Lower lobe of right lung (tissue), 2 donors: ENCODE data around the gene CPA2. TPM values are rescaled to one million over a fixed set of nuclear protein-coding genes. Genes with fewer than 3 reads are reported as not detected.
A peak's percentile ranks its signal among the peaks of the same experiment; 100 is the strongest.

Experiments used
- ATAC-seq, 2 donors: fragments of 200-7000 bp; cut with Tn5 transposase; one replicate each; pipeline ENCODE4 v1.9.1; 2020 to 2022; ENCODE audit warnings: mild to moderate bottlenecking in 2 of 2, moderate library complexity in 2 of 2
- DNase-seq: peaks from one replicate; pipeline ENCODE4 v3.0.0-alpha.2; 2020
- H3K27ac ChIP-seq: fragments of 200-600 bp; one replicate; pipeline ENCODE4 v1.8.0; 2022
- H3K27me3 ChIP-seq: fragments of 200-600 bp; one replicate; pipeline ENCODE4 v1.8.0; 2022; ENCODE audit warnings: low read depth
- H3K36me3 ChIP-seq: fragments of 200-600 bp; one replicate; pipeline ENCODE4 v1.8.0; 2022; ENCODE audit warnings: mild to moderate bottlenecking
- H3K4me1 ChIP-seq: fragments of 200-600 bp; one replicate; pipeline ENCODE4 v1.8.0; 2022
- H3K4me3 ChIP-seq: fragments of 200-600 bp; one replicate; pipeline ENCODE4 v1.8.0; 2022; ENCODE audit warnings: mild to moderate bottlenecking
- H3K9me3 ChIP-seq: fragments of 200-600 bp; one replicate; pipeline ENCODE4 v1.8.0; 2022
- CTCF ChIP-seq: fragments of 200-600 bp; IDR thresholded peaks from one replicate; pipeline ENCODE4 v1.8.0; 2022; ENCODE audit warnings: antibody characterized with exemption, mild to moderate bottlenecking
- intact Hi-C: fragments of 100-400 bp; cut with DNase I; formaldehyde crosslinking; loops from one replicate; pipeline ENCODE4 v1.11.0; 2022
- total RNA-seq: library from RNA; stranded (reverse); fragmentation: NEBNext Ultra II Directional; extraction: Animal tissue kit (Norgen Biotek cat#: 25700); gene quantifications from one replicate; pipeline ENCODE4 v1.2.1, GENCODE V29; 2021
- donor health status: DM: no; HTN: yes; CAD: no; lungs with severe emphysema.

Gene CPA2
- total RNA-seq, 1 donor from 2014 or later = not detected

- TF ChIP-seq CTCF = no peak
- no peaks in the 10 kb centered on the region for H3K4me1 ChIP-seq
- no peak for DNase-seq
Measured at GRCh38 chr7:130266961-130267321, 278 bp downstream of the CPA2 start.

GRCh38 chr7:130268463-130269317 lies 2.0 kb downstream of the CPA2 start:
- no peak for DNase-seq
- Histone ChIP-seq H3K27ac (no peak overlapping the region), H3K27me3 (peaks cover 4% of the 10 kb centered on the region), H3K4me3 (no peak overlapping the region), H3K4me1 (peaks cover 6% of the 10 kb centered on the region), H3K9me3 (no peaks in the 10 kb centered on the region), H3K36me3 (no peaks in the 10 kb centered on the region)
- intact Hi-C loops = no loop called here
- no peak for ATAC-seq
- no peak for TF ChIP-seq CTCF

More at GRCh38 chr7:130266961-130267321, 278 bp downstream of the CPA2 start:
- intact Hi-C loops = no loop called here
- Histone ChIP-seq H3K4me3 (no peak overlapping the region), H3K27ac (no peak overlapping the region), H3K9me3 (no peaks in the 10 kb centered on the region), H3K27me3 (peaks cover 4% of the 10 kb centered on the region), H3K36me3 (no peaks in the 10 kb centered on the region)
- no peak for ATAC-seq

- no peak for ATAC-seq
Measured at GRCh38 chr7:130269318-130269694, 2.6 kb downstream of the CPA2 start.

GRCh38 chr7:130270947-130271800 lies 4.5 kb downstream of the CPA2 start:
- TF ChIP-seq CTCF = no peak

More at GRCh38 chr7:130269318-130269694, 2.6 kb downstream of the CPA2 start:
- TF ChIP-seq CTCF = no peak
- no peak overlapping the region for H3K4me3 ChIP-seq
- H3K4me1 ChIP-seq = peaks cover 11% of the 10 kb centered on the region
- H3K9me3 ChIP-seq = no peaks in the 10 kb centered on the region
- intact Hi-C loops = no loop called here
- H3K27me3 ChIP-seq = peaks cover 4% of the 10 kb centered on the region
- H3K36me3 ChIP-seq = no peaks in the 10 kb centered on the region
- no peak for DNase-seq
- no peak overlapping the region for H3K27ac ChIP-seq

GRCh38 chr7:130272381-130273080 lies 5.9 kb downstream of the CPA2 start:
- peaks cover 11% of the 10 kb centered on the region for H3K4me1 ChIP-seq
- DNase-seq = no peak
- H3K36me3 ChIP-seq = no peaks in the 10 kb centered on the region
- no peaks in the 10 kb centered on the region for H3K9me3 ChIP-seq
- H3K27ac ChIP-seq = no peak overlapping the region
- no peak for TF ChIP-seq CTCF
- peaks cover 4% of the 10 kb centered on the region for H3K27me3 ChIP-seq
- ATAC-seq = peak in 1 of 2 donors; percentile 44
- H3K4me3 ChIP-seq = peak overlapping the region; percentile 31
- intact Hi-C loops = no loop called here

More at GRCh38 chr7:130270947-130271800, 4.5 kb downstream of the CPA2 start:
- H3K27ac ChIP-seq = no peak overlapping the region
- intact Hi-C loops = no loop called here
- no peak overlapping the region for H3K4me3 ChIP-seq
- H3K27me3 ChIP-seq = peaks cover 4% of the 10 kb centered on the region
- ATAC-seq (no peak), DNase-seq (no peak)
- H3K9me3 ChIP-seq = no peaks in the 10 kb centered on the region
- H3K36me3 ChIP-seq = no peaks in the 10 kb centered on the region
- H3K4me1 ChIP-seq = peaks cover 11% of the 10 kb centered on the region
